SK-N-SH (cell line): ENCODE data around the gene MAP2K5. TPM values are rescaled to one million over a fixed set of nuclear protein-coding genes. Genes with fewer than 3 reads are reported as not detected.

ENCODE experiments used
- CTCF ChIA-PET: fragments of 300-600, 350-600 bp; formaldehyde crosslinking; extraction: SDS; loops from one replicate; lab custom pipeline; 2021; lab: Yijun Ruan, JAX
- POLR2A ChIA-PET: fragments of 350-600 bp; sonication (Branson Sonifier 250); formaldehyde crosslinking; extraction: SDS; loops from one replicate; lab custom pipeline; 2020; ENCODE audit warnings: antibody characterized with exemption, inconsistent platforms; lab: Yijun Ruan, JAX
- DNase-seq: peaks from one replicate; pipeline ENCODE4 v3.0.0; 2012
- H2AFZ ChIP-seq: fragments of 200-600 bp; sonication (generic); 2 replicates; pipeline ENCODE4 v1.8.1; 2016; ENCODE audit warnings: antibody characterized with exemption, mild to moderate bottlenecking, low read depth
- H3F3A ChIP-seq: fragments of 200-600 bp; sonication (generic); replicated peaks from 2 replicates; pipeline ENCODE3; 2016; ENCODE audit warnings: antibody characterized with exemption, mild to moderate bottlenecking; ENCODE audit not compliant: insufficient read depth
- H3K27ac ChIP-seq, 2 experiments: fragments of 200-500 bp in 1 of 2; fragments of 200-600 bp in 1 of 2; sonication (Bioruptor generic) in 1 of 2; sonication (generic), shearing (Covaris generic) in 1 of 2; 2 replicates each; pipeline versions ENCODE4 v1.5.1 to v1.6.1; 2014 to 2016; ENCODE audit warnings: low read depth in 2 of 2, inconsistent platforms in 1 of 2, low read length in 1 of 2, mild to moderate bottlenecking in 1 of 2, mixed read lengths in 1 of 2
- H3K27me3 ChIP-seq: fragments of 200-600 bp; sonication (generic), shearing (Covaris generic); 2 replicates; pipeline ENCODE4 v1.6.1; 2016; ENCODE audit warnings: mixed run types; ENCODE audit not compliant: insufficient read depth
- H3K36me3 ChIP-seq, 2 experiments: fragments of 200-500 bp in 1 of 2; fragments of 200-600 bp in 1 of 2; sonication (Bioruptor generic) in 1 of 2; sonication (generic) in 1 of 2; replicated peaks in 1 of 2; 2 replicates each; pipeline versions ENCODE3 to v1.5.1; 2014 to 2016; ENCODE audit warnings: low read length in 1 of 2, mild to moderate bottlenecking in 1 of 2; ENCODE audit not compliant: insufficient read depth in 2 of 2, control insufficient read depth in 1 of 2
- H3K4me1 ChIP-seq, 2 experiments: fragments of 200-500 bp in 1 of 2; fragments of 200-600 bp in 1 of 2; sonication (Bioruptor generic) in 1 of 2; sonication (generic), shearing (Covaris generic) in 1 of 2; 2 replicates each; pipeline versions ENCODE4 v1.5.1 to v1.6.1; 2014 to 2016; ENCODE audit warnings: low read depth in 1 of 2, low read length in 1 of 2, mixed run types in 1 of 2; ENCODE audit not compliant: insufficient read depth in 2 of 2, control insufficient read depth in 1 of 2
- H3K4me2 ChIP-seq: fragments of 200-600 bp; sonication (generic), shearing (Covaris generic); 2 replicates; pipeline ENCODE4 v1.6.1; 2017; ENCODE audit warnings: mixed run types
- H3K4me3 ChIP-seq, 2 experiments: fragments of 200-500 bp in 1 of 2; fragments of 200-600 bp in 1 of 2; sonication (Bioruptor generic) in 1 of 2; sonication (generic), shearing (Covaris generic) in 1 of 2; 2 replicates each; pipeline versions ENCODE4 v1.5.1 to v1.8.1; 2014 to 2016; ENCODE audit warnings: low read depth in 2 of 2, inconsistent platforms in 1 of 2, low read length in 1 of 2, mild to moderate bottlenecking in 1 of 2, mixed read lengths in 1 of 2, moderate library complexity in 1 of 2
- H3K79me2 ChIP-seq: fragments of 200-600 bp; sonication (generic); 2 replicates; pipeline ENCODE4 v1.8.1; 2017; ENCODE audit warnings: mild to moderate bottlenecking; ENCODE audit not compliant: insufficient read depth
- H3K9ac ChIP-seq: fragments of 200-600 bp; sonication (generic); 2 replicates; pipeline ENCODE4 v1.6.1; 2017; ENCODE audit warnings: mixed run types
- H3K9me2 ChIP-seq: fragments of 200-600 bp; sonication (generic); 2 replicates; pipeline ENCODE4 v1.6.1; 2017; ENCODE audit warnings: mixed run types
- H3K9me3 ChIP-seq: fragments of 200-600 bp; sonication (generic); 2 replicates; pipeline ENCODE4 v1.6.1; 2017; ENCODE audit warnings: mixed run types, mild to moderate bottlenecking, moderate library complexity
- H4K20me1 ChIP-seq: fragments of 200-600 bp; sonication (generic); 2 replicates; pipeline ENCODE4 v1.6.1; 2017; ENCODE audit warnings: mild to moderate bottlenecking, mixed run types; ENCODE audit not compliant: insufficient read depth
- CHD2 ChIP-seq: fragments of 150-350 bp; IDR thresholded peaks from 2 replicates; pipeline ENCODE4 v1.6.1; 2018; ENCODE audit warnings: low read length; ENCODE audit not compliant: partially characterized antibody
- FOXM1 ChIP-seq: IDR thresholded peaks from 2 replicates; pipeline ENCODE4 v1.4.0; 2012; ENCODE audit warnings: low read depth, mild to moderate bottlenecking
- GABPA ChIP-seq: IDR thresholded peaks from 2 replicates; pipeline ENCODE4 v1.4.0; 2012; ENCODE audit warnings: low read depth, mild to moderate bottlenecking
- NFIC ChIP-seq: IDR thresholded peaks from 2 replicates; pipeline ENCODE4 v1.4.0; 2012; ENCODE audit warnings: borderline replicate concordance
- RAD21 ChIP-seq: IDR thresholded peaks from 2 replicates; pipeline ENCODE4 v1.6.1; 2012; ENCODE audit warnings: mild to moderate bottlenecking, low read length
- RXRA ChIP-seq: IDR thresholded peaks from 2 replicates; pipeline ENCODE4 v1.4.0; 2012; ENCODE audit warnings: low read depth, mild to moderate bottlenecking, borderline replicate concordance
- SIN3A ChIP-seq: IDR thresholded peaks from 2 replicates; pipeline ENCODE4 v1.6.1; 2012; ENCODE audit warnings: low read depth, mild to moderate bottlenecking, low read length, moderate library complexity, borderline replicate concordance
- SMC3 ChIP-seq: IDR thresholded peaks from 2 replicates; pipeline ENCODE4 v1.6.1; 2012; ENCODE audit warnings: low read depth, low read length, improper control_type of control experiment
- TCF12 ChIP-seq: IDR thresholded peaks from 2 replicates; pipeline ENCODE4 v1.4.0; 2012
- TEAD4 ChIP-seq: IDR thresholded peaks from 2 replicates; pipeline ENCODE4 v1.4.0; 2012; ENCODE audit warnings: mild to moderate bottlenecking, borderline replicate concordance; ENCODE audit not compliant: insufficient read depth
- USF1 ChIP-seq: IDR thresholded peaks from 2 replicates; pipeline ENCODE4 v1.4.0; 2012; ENCODE audit warnings: low read depth, borderline replicate concordance
- USF2 ChIP-seq: fragments of 150-350 bp; IDR thresholded peaks from 2 replicates; pipeline ENCODE4 v1.6.1; 2017; ENCODE audit warnings: antibody characterized with exemption, low read length, low read depth, borderline replicate concordance
- ZBTB33 ChIP-seq: IDR thresholded peaks from 2 replicates; pipeline ENCODE4 v1.4.0; 2012; ENCODE audit warnings: low read depth, borderline replicate concordance
- WGBS: methylation state at CpG from one replicate; pipeline ENCODE4 v1.1.6; 2017; ENCODE audit warnings: low lambda C conversion rate; 5-methylcytosine and 5-hydroxymethylcytosine counted together
- polyA plus RNA-seq, 3 experiments: library from polyadenylated mRNA; depleted of rRNA; stranded (reverse); fragments of >200 nt; gene quantifications; 2 replicates each; pipeline ENCODE4 v1.2.3, GENCODE V29; 2012
- TF ChIP-seq, protein P1 (sequence below): IDR thresholded peaks from 2 replicates; pipeline ENCODE4 v1.4.0; 2012; ENCODE audit warnings: low read depth
- TF ChIP-seq, protein P2 (sequence below): IDR thresholded peaks from 2 replicates; pipeline ENCODE4 v1.6.1; 2012; ENCODE audit warnings: mild to moderate bottlenecking, low read depth, low read length, moderate library complexity
- TF ChIP-seq, protein P3 (sequence below): IDR thresholded peaks from 2 replicates; pipeline ENCODE4; 2012
- TF ChIP-seq, protein P4 (sequence below): fragments of 200-600 bp; sonication (generic); IDR thresholded peaks from 2 replicates; pipeline ENCODE4 v1.6.1; 2017; ENCODE audit warnings: antibody characterized with exemption, mild to moderate bottlenecking, moderate library complexity

MAP2K5 gene
- polyA plus RNA-seq, 1 of the 3 experiments (the other 2 are of a cell fraction) = 6.2 TPM

GRCh38 chr15:67803996-67804843, 261.7 kb downstream of the MAP2K5 start (continued):
- TF ChIP-seq SIN3A = no peak
- TF ChIP-seq, protein P1, sequence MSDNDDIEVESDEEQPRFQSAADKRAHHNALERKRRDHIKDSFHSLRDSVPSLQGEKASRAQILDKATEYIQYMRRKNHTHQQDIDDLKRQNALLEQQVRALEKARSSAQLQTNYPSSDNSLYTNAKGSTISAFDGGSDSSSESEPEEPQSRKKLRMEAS = no peak
- TF ChIP-seq, all 33 proteins: peak for 0

GRCh38 chr15:67805008-67805665, 262.6 kb downstream of the MAP2K5 start:
- no peaks in the 10 kb centered on the region for H3K9me2 ChIP-seq
- DNase-seq = no peak
- H3K4me2 ChIP-seq = no peak overlapping the region
- H3K4me1 ChIP-seq = no peaks in the 10 kb centered on the region; a peak in 1 of 4 replicates
- no peaks in the 10 kb centered on the region for H3K36me3 ChIP-seq
- H3K4me3 ChIP-seq = no peak overlapping the region
- no peaks in the 10 kb centered on the region for H4K20me1 ChIP-seq
- H3K79me2 ChIP-seq = no peaks in the 10 kb centered on the region
- WGBS = 96% methylated on average over 15 of the region's 17 CpGs
- no peak for TF ChIP-seq GABPA
- TF ChIP-seq, protein P2, sequence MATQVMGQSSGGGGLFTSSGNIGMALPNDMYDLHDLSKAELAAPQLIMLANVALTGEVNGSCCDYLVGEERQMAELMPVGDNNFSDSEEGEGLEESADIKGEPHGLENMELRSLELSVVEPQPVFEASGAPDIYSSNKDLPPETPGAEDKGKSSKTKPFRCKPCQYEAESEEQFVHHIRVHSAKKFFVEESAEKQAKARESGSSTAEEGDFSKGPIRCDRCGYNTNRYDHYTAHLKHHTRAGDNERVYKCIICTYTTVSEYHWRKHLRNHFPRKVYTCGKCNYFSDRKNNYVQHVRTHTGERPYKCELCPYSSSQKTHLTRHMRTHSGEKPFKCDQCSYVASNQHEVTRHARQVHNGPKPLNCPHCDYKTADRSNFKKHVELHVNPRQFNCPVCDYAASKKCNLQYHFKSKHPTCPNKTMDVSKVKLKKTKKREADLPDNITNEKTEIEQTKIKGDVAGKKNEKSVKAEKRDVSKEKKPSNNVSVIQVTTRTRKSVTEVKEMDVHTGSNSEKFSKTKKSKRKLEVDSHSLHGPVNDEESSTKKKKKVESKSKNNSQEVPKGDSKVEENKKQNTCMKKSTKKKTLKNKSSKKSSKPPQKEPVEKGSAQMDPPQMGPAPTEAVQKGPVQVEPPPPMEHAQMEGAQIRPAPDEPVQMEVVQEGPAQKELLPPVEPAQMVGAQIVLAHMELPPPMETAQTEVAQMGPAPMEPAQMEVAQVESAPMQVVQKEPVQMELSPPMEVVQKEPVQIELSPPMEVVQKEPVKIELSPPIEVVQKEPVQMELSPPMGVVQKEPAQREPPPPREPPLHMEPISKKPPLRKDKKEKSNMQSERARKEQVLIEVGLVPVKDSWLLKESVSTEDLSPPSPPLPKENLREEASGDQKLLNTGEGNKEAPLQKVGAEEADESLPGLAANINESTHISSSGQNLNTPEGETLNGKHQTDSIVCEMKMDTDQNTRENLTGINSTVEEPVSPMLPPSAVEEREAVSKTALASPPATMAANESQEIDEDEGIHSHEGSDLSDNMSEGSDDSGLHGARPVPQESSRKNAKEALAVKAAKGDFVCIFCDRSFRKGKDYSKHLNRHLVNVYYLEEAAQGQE = no peak
- TF ChIP-seq, protein P3, sequence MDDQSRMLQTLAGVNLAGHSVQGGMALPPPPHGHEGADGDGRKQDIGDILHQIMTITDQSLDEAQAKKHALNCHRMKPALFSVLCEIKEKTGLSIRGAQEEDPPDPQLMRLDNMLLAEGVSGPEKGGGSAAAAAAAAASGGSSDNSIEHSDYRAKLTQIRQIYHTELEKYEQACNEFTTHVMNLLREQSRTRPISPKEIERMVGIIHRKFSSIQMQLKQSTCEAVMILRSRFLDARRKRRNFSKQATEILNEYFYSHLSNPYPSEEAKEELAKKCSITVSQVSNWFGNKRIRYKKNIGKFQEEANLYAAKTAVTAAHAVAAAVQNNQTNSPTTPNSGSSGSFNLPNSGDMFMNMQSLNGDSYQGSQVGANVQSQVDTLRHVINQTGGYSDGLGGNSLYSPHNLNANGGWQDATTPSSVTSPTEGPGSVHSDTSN = no peak
- no peak for TF ChIP-seq FOXM1
- no peak for TF ChIP-seq USF1
- no peak for TF ChIP-seq SIN3A
- TF ChIP-seq, protein P4, sequence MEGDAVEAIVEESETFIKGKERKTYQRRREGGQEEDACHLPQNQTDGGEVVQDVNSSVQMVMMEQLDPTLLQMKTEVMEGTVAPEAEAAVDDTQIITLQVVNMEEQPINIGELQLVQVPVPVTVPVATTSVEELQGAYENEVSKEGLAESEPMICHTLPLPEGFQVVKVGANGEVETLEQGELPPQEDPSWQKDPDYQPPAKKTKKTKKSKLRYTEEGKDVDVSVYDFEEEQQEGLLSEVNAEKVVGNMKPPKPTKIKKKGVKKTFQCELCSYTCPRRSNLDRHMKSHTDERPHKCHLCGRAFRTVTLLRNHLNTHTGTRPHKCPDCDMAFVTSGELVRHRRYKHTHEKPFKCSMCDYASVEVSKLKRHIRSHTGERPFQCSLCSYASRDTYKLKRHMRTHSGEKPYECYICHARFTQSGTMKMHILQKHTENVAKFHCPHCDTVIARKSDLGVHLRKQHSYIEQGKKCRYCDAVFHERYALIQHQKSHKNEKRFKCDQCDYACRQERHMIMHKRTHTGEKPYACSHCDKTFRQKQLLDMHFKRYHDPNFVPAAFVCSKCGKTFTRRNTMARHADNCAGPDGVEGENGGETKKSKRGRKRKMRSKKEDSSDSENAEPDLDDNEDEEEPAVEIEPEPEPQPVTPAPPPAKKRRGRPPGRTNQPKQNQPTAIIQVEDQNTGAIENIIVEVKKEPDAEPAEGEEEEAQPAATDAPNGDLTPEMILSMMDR = no peak
- TF ChIP-seq ZBTB33 = no peak
- no peak for TF ChIP-seq TEAD4
- no peak for TF ChIP-seq RAD21
- no peak for TF ChIP-seq CHD2
- TF ChIP-seq USF2 = no peak
- TF ChIP-seq NFIC = no peak
- no peak for TF ChIP-seq SMC3
- TF ChIP-seq TCF12 = no peak
- TF ChIP-seq RXRA = no peak
- TF ChIP-seq, all 33 proteins: peak for 0
- H3K27me3 ChIP-seq = no peaks in the 10 kb centered on the region
- H3K9me3 ChIP-seq = no peaks in the 10 kb centered on the region
- no peak overlapping the region for H3K27ac ChIP-seq
- ChIA-PET POLR2A (no interaction called here), CTCF (no interaction called here)
- H3K9ac ChIP-seq = no peak overlapping the region
- H3F3A ChIP-seq = no peaks in the 10 kb centered on the region
- H2AFZ ChIP-seq = no peak overlapping the region
